Esophagus squamous epithelium (tissue), 4 donors: Measurements from ENCODE around the gene IKZF3.

ENCODE experiments used
- POLR2A ChIP-seq, 4 donors: fragments of 450-650 bp; IDR thresholded peaks; one replicate each; pipeline ENCODE4 v1.6.1; 2017; ENCODE audit warnings: antibody characterized with exemption in 4 of 4, mild to moderate bottlenecking in 4 of 4, moderate library complexity in 3 of 4
- TF ChIP-seq, protein P1 (sequence below), 6 experiments: fragments of 450-650 bp in 4 of 6; fragments of 200-600 bp in 2 of 6; sonication (generic) in 2 of 6; IDR thresholded peaks; one replicate each; pipeline ENCODE4 v1.5.1; 2016 to 2019; ENCODE audit warnings: antibody characterized with exemption in 6 of 6, mild to moderate bottlenecking in 4 of 6, moderate library complexity in 4 of 6

DNA sequence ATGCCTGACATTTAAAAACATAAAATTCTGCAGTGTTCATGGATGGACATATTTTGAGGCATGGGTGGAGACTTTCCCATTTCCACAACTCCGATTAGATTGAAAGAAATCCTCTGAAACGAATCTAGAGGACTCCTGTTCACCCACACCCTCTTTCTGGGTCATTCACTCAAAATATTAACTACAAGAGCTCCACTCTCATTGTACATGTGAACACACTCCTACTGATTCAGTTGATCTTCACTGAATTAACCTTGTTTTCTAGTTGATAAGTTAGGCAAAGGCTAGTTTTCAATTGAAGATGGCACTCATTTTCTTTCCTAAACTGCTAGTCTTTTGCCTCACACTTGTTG is 82.3 kb downstream of the IKZF3 start:
- TF ChIP-seq, protein P1, sequence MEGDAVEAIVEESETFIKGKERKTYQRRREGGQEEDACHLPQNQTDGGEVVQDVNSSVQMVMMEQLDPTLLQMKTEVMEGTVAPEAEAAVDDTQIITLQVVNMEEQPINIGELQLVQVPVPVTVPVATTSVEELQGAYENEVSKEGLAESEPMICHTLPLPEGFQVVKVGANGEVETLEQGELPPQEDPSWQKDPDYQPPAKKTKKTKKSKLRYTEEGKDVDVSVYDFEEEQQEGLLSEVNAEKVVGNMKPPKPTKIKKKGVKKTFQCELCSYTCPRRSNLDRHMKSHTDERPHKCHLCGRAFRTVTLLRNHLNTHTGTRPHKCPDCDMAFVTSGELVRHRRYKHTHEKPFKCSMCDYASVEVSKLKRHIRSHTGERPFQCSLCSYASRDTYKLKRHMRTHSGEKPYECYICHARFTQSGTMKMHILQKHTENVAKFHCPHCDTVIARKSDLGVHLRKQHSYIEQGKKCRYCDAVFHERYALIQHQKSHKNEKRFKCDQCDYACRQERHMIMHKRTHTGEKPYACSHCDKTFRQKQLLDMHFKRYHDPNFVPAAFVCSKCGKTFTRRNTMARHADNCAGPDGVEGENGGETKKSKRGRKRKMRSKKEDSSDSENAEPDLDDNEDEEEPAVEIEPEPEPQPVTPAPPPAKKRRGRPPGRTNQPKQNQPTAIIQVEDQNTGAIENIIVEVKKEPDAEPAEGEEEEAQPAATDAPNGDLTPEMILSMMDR (IDR thresholded peaks at IDR 0.05): no peak
- no peak for TF ChIP-seq POLR2A (IDR thresholded peaks at IDR 0.05)
